NCI-H1930 (cell line): ENCODE measurements around the gene MAPT.
"Not testable (repeated sequence)": the region's sequence is repeated elsewhere in the genome, so short reads cannot be mapped to it uniquely, and the experiment has no call there.

Experiments used
- DNase-seq, 2 experiments: peaks; one replicate each; lab custom pipeline; 2025; lab: John Stamatoyannopoulos, UW

Gene MAPT

DNA sequence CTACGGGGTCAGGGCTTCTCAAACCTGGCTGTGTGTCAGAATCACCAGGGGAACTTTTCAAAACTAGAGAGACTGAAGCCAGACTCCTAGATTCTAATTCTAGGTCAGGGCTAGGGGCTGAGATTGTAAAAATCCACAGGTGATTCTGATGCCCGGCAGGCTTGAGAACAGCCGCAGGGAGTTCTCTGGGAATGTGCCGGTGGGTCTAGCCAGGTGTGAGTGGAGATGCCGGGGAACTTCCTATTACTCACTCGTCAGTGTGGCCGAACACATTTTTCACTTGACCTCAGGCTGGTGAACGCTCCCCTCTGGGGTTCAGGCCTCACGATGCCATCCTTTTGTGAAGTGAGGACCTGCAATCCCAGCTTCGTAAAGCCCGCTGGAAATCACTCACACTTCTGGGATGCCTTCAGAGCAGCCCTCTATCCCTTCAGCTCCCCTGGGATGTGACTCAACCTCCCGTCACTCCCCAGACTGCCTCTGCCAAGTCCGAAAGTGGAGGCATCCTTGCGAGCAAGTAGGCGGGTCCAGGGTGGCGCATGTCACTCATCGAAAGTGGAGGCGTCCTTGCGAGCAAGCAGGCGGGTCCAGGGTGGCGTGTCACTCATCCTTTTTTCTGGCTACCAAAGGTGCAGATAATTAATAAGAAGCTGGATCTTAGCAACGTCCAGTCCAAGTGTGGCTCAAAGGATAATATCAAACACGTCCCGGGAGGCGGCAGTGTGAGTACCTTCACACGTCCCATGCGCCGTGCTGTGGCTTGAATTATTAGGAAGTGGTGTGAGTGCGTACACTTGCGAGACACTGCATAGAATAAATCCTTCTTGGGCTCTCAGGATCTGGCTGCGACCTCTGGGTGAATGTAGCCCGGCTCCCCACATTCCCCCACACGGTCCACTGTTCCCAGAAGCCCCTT is 115.6 kb downstream of the MAPT start:
- no peak for DNase-seq

DNA sequence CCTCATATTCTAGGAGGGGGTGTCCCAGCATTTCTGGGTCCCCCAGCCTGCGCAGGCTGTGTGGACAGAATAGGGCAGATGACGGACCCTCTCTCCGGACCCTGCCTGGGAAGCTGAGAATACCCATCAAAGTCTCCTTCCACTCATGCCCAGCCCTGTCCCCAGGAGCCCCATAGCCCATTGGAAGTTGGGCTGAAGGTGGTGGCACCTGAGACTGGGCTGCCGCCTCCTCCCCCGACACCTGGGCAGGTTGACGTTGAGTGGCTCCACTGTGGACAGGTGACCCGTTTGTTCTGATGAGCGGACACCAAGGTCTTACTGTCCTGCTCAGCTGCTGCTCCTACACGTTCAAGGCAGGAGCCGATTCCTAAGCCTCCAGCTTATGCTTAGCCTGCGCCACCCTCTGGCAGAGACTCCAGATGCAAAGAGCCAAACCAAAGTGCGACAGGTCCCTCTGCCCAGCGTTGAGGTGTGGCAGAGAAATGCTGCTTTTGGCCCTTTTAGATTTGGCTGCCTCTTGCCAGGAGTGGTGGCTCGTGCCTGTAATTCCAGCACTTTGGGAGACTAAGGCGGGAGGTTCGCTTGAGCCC is 116.3 kb downstream of the MAPT start:
- DNase-seq: no peak

DNA sequence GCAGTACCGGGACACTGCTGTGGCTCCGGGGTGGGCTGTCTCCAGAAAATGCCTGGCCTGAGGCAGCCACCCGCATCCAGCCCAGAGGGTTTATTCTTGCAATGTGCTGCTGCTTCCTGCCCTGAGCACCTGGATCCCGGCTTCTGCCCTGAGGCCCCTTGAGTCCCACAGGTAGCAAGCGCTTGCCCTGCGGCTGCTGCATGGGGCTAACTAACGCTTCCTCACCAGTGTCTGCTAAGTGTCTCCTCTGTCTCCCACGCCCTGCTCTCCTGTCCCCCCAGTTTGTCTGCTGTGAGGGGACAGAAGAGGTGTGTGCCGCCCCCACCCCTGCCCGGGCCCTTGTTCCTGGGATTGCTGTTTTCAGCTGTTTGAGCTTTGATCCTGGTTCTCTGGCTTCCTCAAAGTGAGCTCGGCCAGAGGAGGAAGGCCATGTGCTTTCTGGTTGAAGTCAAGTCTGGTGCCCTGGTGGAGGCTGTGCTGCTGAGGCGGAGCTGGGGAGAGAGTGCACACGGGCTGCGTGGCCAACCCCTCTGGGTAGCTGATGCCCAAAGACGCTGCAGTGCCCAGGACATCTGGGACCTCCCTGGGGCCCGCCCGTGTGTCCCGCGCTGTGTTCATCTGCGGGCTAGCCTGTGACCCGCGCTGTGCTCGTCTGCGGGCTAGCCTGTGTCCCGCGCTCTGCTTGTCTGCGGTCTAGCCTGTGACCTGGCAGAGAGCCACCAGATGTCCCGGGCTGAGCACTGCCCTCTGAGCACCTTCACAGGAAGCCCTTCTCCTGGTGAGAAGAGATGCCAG is 117.6 kb downstream of the MAPT start:
- no peak for DNase-seq

DNA sequence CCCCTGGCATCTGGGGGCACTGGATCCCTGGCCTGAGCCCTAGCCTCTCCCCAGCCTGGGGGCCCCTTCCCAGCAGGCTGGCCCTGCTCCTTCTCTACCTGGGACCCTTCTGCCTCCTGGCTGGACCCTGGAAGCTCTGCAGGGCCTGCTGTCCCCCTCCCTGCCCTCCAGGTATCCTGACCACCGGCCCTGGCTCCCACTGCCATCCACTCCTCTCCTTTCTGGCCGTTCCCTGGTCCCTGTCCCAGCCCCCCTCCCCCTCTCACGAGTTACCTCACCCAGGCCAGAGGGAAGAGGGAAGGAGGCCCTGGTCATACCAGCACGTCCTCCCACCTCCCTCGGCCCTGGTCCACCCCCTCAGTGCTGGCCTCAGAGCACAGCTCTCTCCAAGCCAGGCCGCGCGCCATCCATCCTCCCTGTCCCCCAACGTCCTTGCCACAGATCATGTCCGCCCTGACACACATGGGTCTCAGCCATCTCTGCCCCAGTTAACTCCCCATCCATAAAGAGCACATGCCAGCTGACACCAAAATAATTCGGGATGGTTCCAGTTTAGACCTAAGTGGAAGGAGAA is 118.2 kb downstream of the MAPT start:
- no peak for DNase-seq

DNA sequence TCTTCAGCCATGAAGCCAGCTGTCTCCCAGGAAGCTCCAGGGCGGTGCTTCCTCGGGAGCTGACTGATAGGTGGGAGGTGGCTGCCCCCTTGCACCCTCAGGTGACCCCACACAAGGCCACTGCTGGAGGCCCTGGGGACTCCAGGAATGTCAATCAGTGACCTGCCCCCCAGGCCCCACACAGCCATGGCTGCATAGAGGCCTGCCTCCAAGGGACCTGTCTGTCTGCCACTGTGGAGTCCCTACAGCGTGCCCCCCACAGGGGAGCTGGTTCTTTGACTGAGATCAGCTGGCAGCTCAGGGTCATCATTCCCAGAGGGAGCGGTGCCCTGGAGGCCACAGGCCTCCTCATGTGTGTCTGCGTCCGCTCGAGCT is 118.8 kb downstream of the MAPT start:
- DNase-seq: no peak

DNA sequence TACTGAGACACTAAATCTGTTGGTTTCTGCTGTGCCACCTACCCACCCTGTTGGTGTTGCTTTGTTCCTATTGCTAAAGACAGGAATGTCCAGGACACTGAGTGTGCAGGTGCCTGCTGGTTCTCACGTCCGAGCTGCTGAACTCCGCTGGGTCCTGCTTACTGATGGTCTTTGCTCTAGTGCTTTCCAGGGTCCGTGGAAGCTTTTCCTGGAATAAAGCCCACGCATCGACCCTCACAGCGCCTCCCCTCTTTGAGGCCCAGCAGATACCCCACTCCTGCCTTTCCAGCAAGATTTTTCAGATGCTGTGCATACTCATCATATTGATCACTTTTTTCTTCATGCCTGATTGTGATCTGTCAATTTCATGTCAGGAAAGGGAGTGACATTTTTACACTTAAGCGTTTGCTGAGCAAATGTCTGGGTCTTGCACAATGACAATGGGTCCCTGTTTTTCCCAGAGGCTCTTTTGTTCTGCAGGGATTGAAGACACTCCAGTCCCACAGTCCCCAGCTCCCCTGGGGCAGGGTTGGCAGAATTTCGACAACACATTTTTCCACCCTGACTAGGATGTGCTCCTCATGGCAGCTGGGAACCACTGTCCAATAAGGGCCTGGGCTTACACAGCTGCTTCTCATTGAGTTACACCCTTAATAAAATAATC is 119.3 kb downstream of the MAPT start:
- no peak for DNase-seq

DNA sequence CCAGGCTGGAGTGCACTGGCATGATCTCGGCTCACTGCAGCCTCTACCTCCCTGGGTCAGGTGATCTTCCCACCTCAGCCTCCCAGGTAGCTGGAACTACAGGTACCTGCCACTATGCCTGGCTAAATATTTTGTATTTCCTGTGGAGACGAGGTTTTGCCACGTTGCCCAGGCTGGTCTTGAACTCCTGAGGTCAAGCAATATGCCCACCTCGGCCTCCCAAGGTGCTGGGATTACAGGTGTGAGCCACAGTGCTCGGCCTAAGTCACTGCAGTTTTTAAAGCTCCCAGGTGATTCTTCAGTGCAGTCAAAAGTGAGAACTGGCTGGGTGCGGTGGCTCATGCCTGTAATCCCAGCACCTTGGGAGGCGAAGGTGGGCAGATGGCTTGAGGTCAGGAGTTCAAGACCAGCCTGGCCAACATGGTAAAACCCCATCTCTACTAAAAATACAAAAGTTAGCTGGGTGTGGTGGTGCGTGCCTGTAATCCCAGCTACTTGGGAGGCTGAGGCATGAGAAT is 125.1 kb downstream of the MAPT start:
- DNase-seq: not testable (repeated sequence)

DNA sequence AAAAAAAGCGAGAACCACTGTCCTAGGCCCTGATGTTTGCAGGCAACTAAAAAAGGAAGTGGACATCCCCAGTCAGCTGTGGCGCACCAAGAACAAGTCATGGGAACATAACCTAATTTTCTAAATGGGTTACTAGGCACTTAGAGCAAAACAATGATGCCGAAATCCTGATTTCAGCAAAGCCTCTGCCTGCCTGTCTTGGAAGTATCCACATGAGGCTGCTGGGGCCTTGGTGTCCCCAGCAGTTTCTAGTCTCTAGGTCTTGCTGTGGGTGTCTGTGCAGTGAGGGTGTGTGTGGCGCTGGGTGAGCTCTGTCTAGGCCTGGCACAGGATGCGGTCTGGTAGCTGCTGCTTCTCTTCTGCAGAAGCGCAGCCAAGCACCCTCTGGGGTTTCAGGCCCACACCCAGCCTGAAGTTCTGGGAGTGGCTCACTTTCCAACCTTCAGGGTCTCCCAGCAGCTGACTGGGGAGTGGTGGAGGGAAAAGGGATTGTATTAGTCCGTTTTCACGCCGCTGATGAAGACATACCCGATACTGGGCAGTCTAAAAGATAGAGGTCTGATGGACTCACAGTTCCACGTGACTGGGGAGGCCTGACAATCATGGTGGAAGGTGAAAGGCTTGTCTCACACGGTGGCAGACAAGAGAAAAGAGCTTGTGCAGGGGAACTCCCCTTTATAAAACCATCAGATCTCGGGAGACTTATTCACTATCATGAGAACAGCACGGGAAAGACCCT is 125.8 kb downstream of the MAPT start:
- no peak for DNase-seq

DNA sequence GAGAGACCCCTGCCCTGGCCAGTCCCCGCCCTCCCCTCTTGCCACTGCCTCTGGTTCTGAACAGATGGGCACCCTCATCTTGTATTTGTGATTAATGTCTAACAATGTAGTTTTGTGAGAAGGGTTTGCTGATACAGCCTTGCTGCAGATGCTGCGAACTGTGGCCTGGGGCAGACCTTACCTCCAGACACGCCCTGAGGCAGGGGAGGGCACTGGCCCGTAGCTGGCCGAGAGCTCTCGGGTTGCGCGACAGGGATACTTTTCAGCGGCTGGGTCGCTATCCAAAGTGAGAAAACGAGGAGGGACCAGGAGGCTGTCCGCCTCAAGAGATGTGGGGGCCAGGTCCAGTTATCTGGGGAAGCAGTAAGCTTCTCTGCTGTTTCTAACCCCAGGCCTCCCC is 126.6 kb downstream of the MAPT start:
- no peak for DNase-seq

DNA sequence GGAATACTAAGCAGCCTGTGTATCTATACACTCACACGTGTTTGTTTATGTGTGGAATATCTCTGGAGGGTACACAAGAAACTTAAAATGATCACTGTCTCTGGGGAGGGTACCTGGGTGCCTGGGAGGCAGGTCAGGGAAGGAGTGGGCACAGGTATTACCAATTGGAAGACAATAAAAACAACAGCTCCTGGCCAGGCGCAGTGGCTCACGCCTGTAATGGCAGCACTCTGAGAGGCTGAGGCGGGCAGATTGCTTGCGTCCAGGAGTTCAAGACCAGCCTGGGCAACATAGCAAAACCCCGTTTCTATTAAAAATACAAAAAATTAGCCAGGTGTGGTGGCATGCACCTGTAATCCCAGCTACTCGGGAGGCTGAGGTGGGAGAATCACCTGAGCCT is 129.0 kb downstream of the MAPT start:
- not testable (repeated sequence) for DNase-seq

DNA sequence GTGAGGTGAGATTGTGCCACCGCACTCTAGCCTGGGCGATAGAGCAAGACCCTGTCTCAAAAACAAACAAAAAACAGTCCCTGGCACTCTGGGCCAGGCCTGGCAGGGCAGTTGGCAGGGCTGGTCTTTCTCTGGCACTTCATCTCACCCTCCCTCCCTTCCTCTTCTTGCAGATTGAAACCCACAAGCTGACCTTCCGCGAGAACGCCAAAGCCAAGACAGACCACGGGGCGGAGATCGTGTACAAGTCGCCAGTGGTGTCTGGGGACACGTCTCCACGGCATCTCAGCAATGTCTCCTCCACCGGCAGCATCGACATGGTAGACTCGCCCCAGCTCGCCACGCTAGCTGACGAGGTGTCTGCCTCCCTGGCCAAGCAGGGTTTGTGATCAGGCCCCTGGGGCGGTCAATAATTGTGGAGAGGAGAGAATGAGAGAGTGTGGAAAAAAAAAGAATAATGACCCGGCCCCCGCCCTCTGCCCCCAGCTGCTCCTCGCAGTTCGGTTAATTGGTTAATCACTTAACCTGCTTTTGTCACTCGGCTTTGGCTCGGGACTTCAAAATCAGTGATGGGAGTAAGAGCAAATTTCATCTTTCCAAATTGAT is 129.5 kb downstream of the MAPT start:
- DNase-seq: no peak

DNA sequence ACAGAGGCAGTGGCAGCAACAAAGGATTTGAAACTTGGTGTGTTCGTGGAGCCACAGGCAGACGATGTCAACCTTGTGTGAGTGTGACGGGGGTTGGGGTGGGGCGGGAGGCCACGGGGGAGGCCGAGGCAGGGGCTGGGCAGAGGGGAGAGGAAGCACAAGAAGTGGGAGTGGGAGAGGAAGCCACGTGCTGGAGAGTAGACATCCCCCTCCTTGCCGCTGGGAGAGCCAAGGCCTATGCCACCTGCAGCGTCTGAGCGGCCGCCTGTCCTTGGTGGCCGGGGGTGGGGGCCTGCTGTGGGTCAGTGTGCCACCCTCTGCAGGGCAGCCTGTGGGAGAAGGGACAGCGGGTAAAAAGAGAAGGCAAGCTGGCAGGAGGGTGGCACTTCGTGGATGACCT is 130.2 kb downstream of the MAPT start:
- no peak for DNase-seq

DNA sequence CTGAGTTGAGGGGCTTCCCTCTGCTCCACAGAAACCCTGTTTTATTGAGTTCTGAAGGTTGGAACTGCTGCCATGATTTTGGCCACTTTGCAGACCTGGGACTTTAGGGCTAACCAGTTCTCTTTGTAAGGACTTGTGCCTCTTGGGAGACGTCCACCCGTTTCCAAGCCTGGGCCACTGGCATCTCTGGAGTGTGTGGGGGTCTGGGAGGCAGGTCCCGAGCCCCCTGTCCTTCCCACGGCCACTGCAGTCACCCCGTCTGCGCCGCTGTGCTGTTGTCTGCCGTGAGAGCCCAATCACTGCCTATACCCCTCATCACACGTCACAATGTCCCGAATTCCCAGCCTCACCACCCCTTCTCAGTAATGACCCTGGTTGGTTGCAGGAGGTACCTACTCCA is 130.7 kb downstream of the MAPT start:
- DNase-seq: no peak

DNA sequence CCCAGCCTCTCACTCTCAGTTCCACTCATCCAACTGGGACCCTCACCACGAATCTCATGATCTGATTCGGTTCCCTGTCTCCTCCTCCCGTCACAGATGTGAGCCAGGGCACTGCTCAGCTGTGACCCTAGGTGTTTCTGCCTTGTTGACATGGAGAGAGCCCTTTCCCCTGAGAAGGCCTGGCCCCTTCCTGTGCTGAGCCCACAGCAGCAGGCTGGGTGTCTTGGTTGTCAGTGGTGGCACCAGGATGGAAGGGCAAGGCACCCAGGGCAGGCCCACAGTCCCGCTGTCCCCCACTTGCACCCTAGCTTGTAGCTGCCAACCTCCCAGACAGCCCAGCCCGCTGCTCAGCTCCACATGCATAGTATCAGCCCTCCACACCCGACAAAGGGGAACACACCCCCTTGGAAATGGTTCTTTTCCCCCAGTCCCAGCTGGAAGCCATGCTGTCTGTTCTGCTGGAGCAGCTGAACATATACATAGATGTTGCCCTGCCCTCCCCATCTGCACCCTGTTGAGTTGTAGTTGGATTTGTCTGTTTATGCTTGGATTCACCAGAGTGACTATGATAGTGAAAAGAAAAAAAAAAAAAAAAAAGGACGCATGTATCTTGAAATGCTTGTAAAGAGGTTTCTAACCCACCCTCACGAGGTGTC is 131.3 kb downstream of the MAPT start:
- no peak for DNase-seq

DNA sequence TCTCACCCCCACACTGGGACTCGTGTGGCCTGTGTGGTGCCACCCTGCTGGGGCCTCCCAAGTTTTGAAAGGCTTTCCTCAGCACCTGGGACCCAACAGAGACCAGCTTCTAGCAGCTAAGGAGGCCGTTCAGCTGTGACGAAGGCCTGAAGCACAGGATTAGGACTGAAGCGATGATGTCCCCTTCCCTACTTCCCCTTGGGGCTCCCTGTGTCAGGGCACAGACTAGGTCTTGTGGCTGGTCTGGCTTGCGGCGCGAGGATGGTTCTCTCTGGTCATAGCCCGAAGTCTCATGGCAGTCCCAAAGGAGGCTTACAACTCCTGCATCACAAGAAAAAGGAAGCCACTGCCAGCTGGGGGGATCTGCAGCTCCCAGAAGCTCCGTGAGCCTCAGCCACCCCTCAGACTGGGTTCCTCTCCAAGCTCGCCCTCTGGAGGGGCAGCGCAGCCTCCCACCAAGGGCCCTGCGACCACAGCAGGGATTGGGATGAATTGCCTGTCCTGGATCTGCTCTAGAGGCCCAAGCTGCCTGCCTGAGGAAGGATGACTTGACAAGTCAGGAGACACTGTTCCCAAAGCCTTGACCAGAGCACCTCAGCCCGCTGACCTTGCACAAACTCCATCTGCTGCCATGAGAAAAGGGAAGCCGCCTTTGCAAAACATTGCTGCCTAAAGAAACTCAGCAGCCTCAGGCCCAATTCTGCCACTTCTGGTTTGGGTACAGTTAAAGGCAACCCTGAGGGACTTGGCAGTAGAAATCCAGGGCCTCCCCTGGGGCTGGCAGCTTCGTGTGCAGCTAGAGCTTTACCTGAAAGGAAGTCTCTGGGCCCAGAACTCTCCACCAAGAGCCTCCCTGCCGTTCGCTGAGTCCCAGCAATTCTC is 132.1 kb downstream of the MAPT start:
- no peak for DNase-seq

DNA sequence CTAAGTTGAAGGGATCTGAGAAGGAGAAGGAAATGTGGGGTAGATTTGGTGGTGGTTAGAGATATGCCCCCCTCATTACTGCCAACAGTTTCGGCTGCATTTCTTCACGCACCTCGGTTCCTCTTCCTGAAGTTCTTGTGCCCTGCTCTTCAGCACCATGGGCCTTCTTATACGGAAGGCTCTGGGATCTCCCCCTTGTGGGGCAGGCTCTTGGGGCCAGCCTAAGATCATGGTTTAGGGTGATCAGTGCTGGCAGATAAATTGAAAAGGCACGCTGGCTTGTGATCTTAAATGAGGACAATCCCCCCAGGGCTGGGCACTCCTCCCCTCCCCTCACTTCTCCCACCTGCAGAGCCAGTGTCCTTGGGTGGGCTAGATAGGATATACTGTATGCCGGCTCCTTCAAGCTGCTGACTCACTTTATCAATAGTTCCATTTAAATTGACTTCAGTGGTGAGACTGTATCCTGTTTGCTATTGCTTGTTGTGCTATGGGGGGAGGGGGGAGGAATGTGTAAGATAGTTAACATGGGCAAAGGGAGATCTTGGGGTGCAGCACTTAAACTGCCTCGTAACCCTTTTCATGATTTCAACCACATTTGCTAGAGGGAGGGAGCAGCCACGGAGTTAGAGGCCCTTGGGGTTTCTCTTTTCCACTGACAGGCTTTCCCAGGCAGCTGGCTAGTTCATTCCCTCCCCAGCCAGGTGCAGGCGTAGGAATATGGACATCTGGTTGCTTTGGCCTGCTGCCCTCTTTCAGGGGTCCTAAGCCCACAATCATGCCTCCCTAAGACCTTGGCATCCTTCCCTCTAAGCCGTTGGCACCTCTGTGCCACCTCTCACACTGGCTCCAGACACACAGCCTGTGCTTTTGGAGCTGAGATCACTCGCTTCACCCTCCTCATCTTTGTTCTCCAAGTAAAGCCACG is 133.0 kb downstream of the MAPT start:
- DNase-seq: no peak

DNA sequence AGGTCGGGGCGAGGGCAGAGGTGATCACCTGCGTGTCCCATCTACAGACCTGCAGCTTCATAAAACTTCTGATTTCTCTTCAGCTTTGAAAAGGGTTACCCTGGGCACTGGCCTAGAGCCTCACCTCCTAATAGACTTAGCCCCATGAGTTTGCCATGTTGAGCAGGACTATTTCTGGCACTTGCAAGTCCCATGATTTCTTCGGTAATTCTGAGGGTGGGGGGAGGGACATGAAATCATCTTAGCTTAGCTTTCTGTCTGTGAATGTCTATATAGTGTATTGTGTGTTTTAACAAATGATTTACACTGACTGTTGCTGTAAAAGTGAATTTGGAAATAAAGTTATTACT is 133.6 kb downstream of the MAPT start:
- no peak for DNase-seq

DNA sequence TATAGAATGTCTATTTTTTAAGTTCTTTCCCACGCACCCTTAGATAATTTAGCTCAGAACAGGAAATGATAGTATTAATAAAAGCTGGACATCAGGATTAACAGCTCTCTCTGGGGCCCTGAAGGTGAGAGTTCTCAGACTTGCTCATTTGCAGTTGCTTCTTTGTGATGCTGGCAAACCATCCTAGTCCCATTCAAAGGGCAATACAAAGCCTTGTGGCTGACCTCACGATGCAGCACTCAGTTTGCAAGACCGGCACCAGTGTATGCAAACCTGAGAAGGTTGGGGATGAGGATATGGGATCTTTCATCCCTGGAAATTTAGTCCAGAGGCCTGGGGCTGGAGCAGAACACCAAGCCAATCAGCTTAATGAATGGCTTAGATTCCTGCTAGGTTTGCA is 134.0 kb downstream of the MAPT start:
- DNase-seq: no peak
